Ascending aorta (tissue), 2 donors: ENCODE data around the gene MMRN1. TPM values are rescaled to one million over a fixed set of nuclear protein-coding genes. Genes with fewer than 3 reads are reported as not detected.

Experiments used
- DNase-seq, 2 donors: peaks; one replicate each; pipeline ENCODE4 v3.0.0-alpha.2; 2019; ENCODE audit warnings: low spot score in 2 of 2
- H3K27ac ChIP-seq, 2 donors: fragments of 200-600 bp; sonication (generic); one replicate each; pipeline ENCODE4 v1.5.1; 2016 to 2017; ENCODE audit warnings: mild to moderate bottlenecking in 1 of 2
- H3K27me3 ChIP-seq: fragments of 200-600 bp; sonication (generic); one replicate; pipeline ENCODE4 v1.5.1; 2017
- H3K36me3 ChIP-seq, 2 donors: fragments of 200-600 bp; sonication (generic); one replicate each; pipeline ENCODE4 v1.5.1; 2016
- H3K4me1 ChIP-seq, 2 donors: fragments of 200-600 bp; sonication (generic); one replicate each; pipeline ENCODE4 v1.5.1; 2016 to 2017; ENCODE audit warnings: mild to moderate bottlenecking in 1 of 2
- H3K4me3 ChIP-seq, 2 donors: fragments of 200-600 bp; sonication (generic); one replicate each; pipeline ENCODE4 v1.5.1; 2016 to 2017; ENCODE audit warnings: mild to moderate bottlenecking in 1 of 2
- H3K9me3 ChIP-seq, 2 donors: fragments of 200-600 bp; sonication (generic); one replicate each; pipeline ENCODE4 v1.5.1; 2016
- CTCF ChIP-seq, 3 experiments: fragments of 200-600 bp in 2 of 3; fragments of 450-650 bp in 1 of 3; sonication (generic) in 2 of 3; IDR thresholded peaks; one replicate each; pipeline ENCODE4 v1.5.1; 2016 to 2019; ENCODE audit warnings: antibody characterized with exemption in 3 of 3, mild to moderate bottlenecking in 1 of 3, moderate library complexity in 1 of 3
- intact Hi-C: fragments of 100-400 bp; cut with DNase I; formaldehyde crosslinking; loops from one replicate; pipeline ENCODE4 v1.15.1; 2023
- total RNA-seq: library from RNA; depleted of rRNA; stranded (reverse); fragments of >200 nt; gene quantifications from one replicate; pipeline ENCODE4 v1.1.0, GENCODE V29; 2016

Gene MMRN1
- total RNA-seq, 1 donor from 2014 or later = 109 TPM

- H3K27me3 ChIP-seq = no peaks in the 10 kb centered on the region
- H3K4me1 ChIP-seq = no peaks in the 10 kb centered on the region
- intact Hi-C loops = no loop called here
- H3K9me3 ChIP-seq = no peaks in the 10 kb centered on the region
- no peaks in the 10 kb centered on the region for H3K36me3 ChIP-seq
- H3K4me3 ChIP-seq = no peak overlapping the region
- DNase-seq = no peak
- no peak for TF ChIP-seq CTCF (IDR thresholded peaks at IDR 0.05)
- no peak overlapping the region for H3K27ac ChIP-seq
Observed at GRCh38 chr4:89992744-89993143, 98.1 kb downstream of the MMRN1 start.

GRCh38 chr4:89994176-89994873 lies 99.7 kb downstream of the MMRN1 start:
- Histone ChIP-seq H3K27me3 (no peaks in the 10 kb centered on the region), H3K36me3 (no peaks in the 10 kb centered on the region), H3K4me3 (no peak overlapping the region), H3K27ac (no peak overlapping the region), H3K9me3 (no peaks in the 10 kb centered on the region), H3K4me1 (no peaks in the 10 kb centered on the region)
- intact Hi-C loops = no loop called here
- DNase-seq = no peak
- no peak for TF ChIP-seq CTCF (IDR thresholded peaks at IDR 0.05)

GRCh38 chr4:89995006-89995405 lies 100.4 kb downstream of the MMRN1 start:
- no peak for DNase-seq
- Histone ChIP-seq H3K4me1 (no peaks in the 10 kb centered on the region), H3K9me3 (no peaks in the 10 kb centered on the region), H3K27ac (no peak overlapping the region), H3K4me3 (no peak overlapping the region), H3K27me3 (no peaks in the 10 kb centered on the region), H3K36me3 (no peaks in the 10 kb centered on the region)
- no peak for TF ChIP-seq CTCF (IDR thresholded peaks at IDR 0.05)
- intact Hi-C loops = no loop called here

- no peaks in the 10 kb centered on the region for H3K36me3 ChIP-seq
- intact Hi-C loops = no loop called here
- no peaks in the 10 kb centered on the region for H3K9me3 ChIP-seq
- H3K27me3 ChIP-seq = no peaks in the 10 kb centered on the region
- TF ChIP-seq CTCF (IDR thresholded peaks at IDR 0.05) = no peak
- no peak overlapping the region for H3K4me3 ChIP-seq
- no peaks in the 10 kb centered on the region for H3K4me1 ChIP-seq
- no peak for DNase-seq
- H3K27ac ChIP-seq = no peak overlapping the region
Observed at GRCh38 chr4:89995814-89996213, 101.2 kb downstream of the MMRN1 start.

- intact Hi-C loops = no loop called here
- no peak for DNase-seq
Observed at GRCh38 chr4:89997171-89997704, 102.6 kb downstream of the MMRN1 start.

More at GRCh38 chr4:89997171-89997704, 102.6 kb downstream of the MMRN1 start:
- no peaks in the 10 kb centered on the region for H3K27me3 ChIP-seq
- H3K36me3 ChIP-seq = no peaks in the 10 kb centered on the region
- H3K27ac ChIP-seq = no peak overlapping the region
- no peak overlapping the region for H3K4me3 ChIP-seq
- H3K4me1 ChIP-seq = no peaks in the 10 kb centered on the region
- no peaks in the 10 kb centered on the region for H3K9me3 ChIP-seq
- no peak for TF ChIP-seq CTCF (IDR thresholded peaks at IDR 0.05)
